Measurements from ENCODE around the gene ADRB1. TPM values are rescaled to one million over a fixed set of nuclear protein-coding genes. Genes with fewer than 3 reads are reported as not detected.
A peak's percentile ranks its signal among the peaks of the same experiment; 100 is the strongest.

Gene ADRB1
- total RNA-seq, 2 experiments from 2014 or later: 2.3 to 2.8 TPM

- H3K27me3 Mint-ChIP-seq: peaks cover 3% of the 10 kb centered on the region
- peak overlapping the region; percentile 10 for H3K4me3 Mint-ChIP-seq
- H3K4me1 Mint-ChIP-seq: peaks cover 32% of the 10 kb centered on the region
- DNase-seq: peak; percentile 79
- H3K27ac Mint-ChIP-seq: peak overlapping the region; percentile 60
- no peaks in the 10 kb centered on the region for H3K9me3 Mint-ChIP-seq (ENCODE audit: low read depth)
- H3K36me3 Mint-ChIP-seq: no peaks in the 10 kb centered on the region
- CTCF ChIA-PET: interaction anchor here (1.2 to 1.3 kb wide), 2 partner anchors 27 to 142 kb away, joined by 3 to 5 read pairs; no protein-coding TSS in a partner anchor
- peak; percentile 97 for ATAC-seq
These were observed 29.9 kb downstream of the ADRB1 start for GRCh38 chr10:114073395-114074186.

- no peaks in the 10 kb centered on the region for H3K9me3 Mint-ChIP-seq (ENCODE audit: low read depth)
- no peak overlapping the region for H3K27ac Mint-ChIP-seq
- no peak overlapping the region for H3K4me3 Mint-ChIP-seq
- ATAC-seq: no peak
- DNase-seq: no peak
- H3K4me1 Mint-ChIP-seq: peaks cover 28% of the 10 kb centered on the region
- H3K27me3 Mint-ChIP-seq: peaks cover 11% of the 10 kb centered on the region
- no peaks in the 10 kb centered on the region for H3K36me3 Mint-ChIP-seq
- CTCF ChIA-PET: interaction anchor here (0.8 kb wide), 2 partner anchors 9 to 166 kb away, joined by 3 read pairs; no protein-coding TSS in a partner anchor
These were observed 31.4 kb downstream of the ADRB1 start for GRCh38 chr10:114075093-114075492.

GRCh38 chr10:114077347-114077746 lies 33.7 kb downstream of the ADRB1 start:
- ATAC-seq (no peak), DNase-seq (no peak)
- CTCF ChIA-PET: no interaction called here
- Mint-ChIP-seq H3K27ac (no peak overlapping the region), H3K4me1 (peaks cover 19% of the 10 kb centered on the region), H3K36me3 (no peaks in the 10 kb centered on the region), H3K27me3 (peaks cover 18% of the 10 kb centered on the region), H3K4me3 (no peak overlapping the region), H3K9me3 (ENCODE audit: low read depth) (no peaks in the 10 kb centered on the region)

GRCh38 chr10:114077815-114078219 lies 34.2 kb downstream of the ADRB1 start:
- CTCF ChIA-PET: no interaction called here
- H3K27ac Mint-ChIP-seq: no peak overlapping the region

GRCh38 chr10:114078346-114078745 lies 34.7 kb downstream of the ADRB1 start:
- no peak overlapping the region for H3K27ac Mint-ChIP-seq
- H3K4me3 Mint-ChIP-seq: no peak overlapping the region
- H3K27me3 Mint-ChIP-seq: peaks cover 18% of the 10 kb centered on the region
- CTCF ChIA-PET: interaction anchor here (0.6 kb wide), 1 partner anchor 48 kb away, joined by 4 read pairs; no protein-coding TSS in a partner anchor
- peaks cover 15% of the 10 kb centered on the region for H3K4me1 Mint-ChIP-seq
- DNase-seq: no peak
- H3K36me3 Mint-ChIP-seq: no peaks in the 10 kb centered on the region
- no peak for ATAC-seq
- no peaks in the 10 kb centered on the region for H3K9me3 Mint-ChIP-seq (ENCODE audit: low read depth)

More at GRCh38 chr10:114077815-114078219, 34.2 kb downstream of the ADRB1 start:
- Mint-ChIP-seq H3K36me3 (no peaks in the 10 kb centered on the region), H3K4me1 (peaks cover 18% of the 10 kb centered on the region), H3K9me3 (ENCODE audit: low read depth) (no peaks in the 10 kb centered on the region), H3K27me3 (peaks cover 18% of the 10 kb centered on the region), H3K4me3 (no peak overlapping the region)
- no peak for DNase-seq
- no peak for ATAC-seq

- peaks cover 6% of the 10 kb centered on the region for H3K4me1 Mint-ChIP-seq
- peaks cover 18% of the 10 kb centered on the region for H3K27me3 Mint-ChIP-seq
- H3K9me3 Mint-ChIP-seq (ENCODE audit: low read depth): no peaks in the 10 kb centered on the region
- DNase-seq (no peak), ATAC-seq (no peak)
- no peak overlapping the region for H3K4me3 Mint-ChIP-seq
- CTCF ChIA-PET: no interaction called here
- no peaks in the 10 kb centered on the region for H3K36me3 Mint-ChIP-seq
- no peak overlapping the region for H3K27ac Mint-ChIP-seq
These were observed 35.8 kb downstream of the ADRB1 start for GRCh38 chr10:114079421-114079820.

- no peak for DNase-seq
- no peak overlapping the region for H3K4me3 Mint-ChIP-seq
- peaks cover 2% of the 10 kb centered on the region for H3K4me1 Mint-ChIP-seq
- no peak for ATAC-seq
- H3K27ac Mint-ChIP-seq: no peak overlapping the region
- H3K9me3 Mint-ChIP-seq (ENCODE audit: low read depth): no peaks in the 10 kb centered on the region
- peaks cover 20% of the 10 kb centered on the region for H3K27me3 Mint-ChIP-seq
- H3K36me3 Mint-ChIP-seq: no peaks in the 10 kb centered on the region
- CTCF ChIA-PET: interaction anchor here (1.0 to 2.9 kb wide), 2 partner anchors 12 to 88 kb away, joined by 3 to 13 read pairs; no protein-coding TSS in a partner anchor
These were observed 38.4 kb downstream of the ADRB1 start for GRCh38 chr10:114081911-114082583.

- Mint-ChIP-seq H3K4me1 (peaks cover 2% of the 10 kb centered on the region), H3K9me3 (ENCODE audit: low read depth) (no peaks in the 10 kb centered on the region), H3K4me3 (no peak overlapping the region), H3K36me3 (no peaks in the 10 kb centered on the region), H3K27ac (no peak overlapping the region), H3K27me3 (peaks cover 22% of the 10 kb centered on the region)
- CTCF ChIA-PET: interaction anchor here (2.9 kb wide), 1 partner anchor 13 kb away, joined by 13 read pairs; no protein-coding TSS in a partner anchor
- peak; percentile 49 for DNase-seq
- ATAC-seq: peak; percentile 40
These were observed 39.4 kb downstream of the ADRB1 start for GRCh38 chr10:114083040-114083439.

- Mint-ChIP-seq H3K4me3 (no peak overlapping the region), H3K9me3 (ENCODE audit: low read depth) (no peaks in the 10 kb centered on the region), H3K4me1 (peaks cover 2% of the 10 kb centered on the region), H3K27ac (no peak overlapping the region), H3K36me3 (no peaks in the 10 kb centered on the region), H3K27me3 (peaks cover 22% of the 10 kb centered on the region)
- ATAC-seq (peak; percentile 68), DNase-seq (peak; percentile 59)
- CTCF ChIA-PET: interaction anchor here (1.3 to 1.7 kb wide), 4 partner anchors 10 to 19 kb away, joined by 3 to 5 read pairs (median 4); no protein-coding TSS in a partner anchor
These were observed 40.5 kb downstream of the ADRB1 start for GRCh38 chr10:114084215-114084614.

- H3K9me3 Mint-ChIP-seq (ENCODE audit: low read depth): no peaks in the 10 kb centered on the region
- CTCF ChIA-PET: interaction anchor here (0.6 to 1.8 kb wide), 3 partner anchors 14 to 1426 kb away, joined by 3 to 4 read pairs (median 3); no protein-coding TSS in a partner anchor
These were observed 43.6 kb downstream of the ADRB1 start for GRCh38 chr10:114087255-114087654.

GRCh38 chr10:114087655-114088054 lies 44.0 kb downstream of the ADRB1 start:
- Mint-ChIP-seq H3K4me1 (peaks cover 2% of the 10 kb centered on the region), H3K27me3 (peaks cover 4% of the 10 kb centered on the region), H3K9me3 (ENCODE audit: low read depth) (no peaks in the 10 kb centered on the region), H3K4me3 (no peak overlapping the region), H3K27ac (no peak overlapping the region), H3K36me3 (no peaks in the 10 kb centered on the region)
- CTCF ChIA-PET: interaction anchor here (0.7 to 1.8 kb wide), 3 partner anchors 13 to 289 kb away, joined by 3 to 4 read pairs (median 3); no protein-coding TSS in a partner anchor
- ATAC-seq (no peak), DNase-seq (no peak)

More at GRCh38 chr10:114087255-114087654, 43.6 kb downstream of the ADRB1 start:
- Mint-ChIP-seq H3K4me3 (no peak overlapping the region), H3K27me3 (peaks cover 4% of the 10 kb centered on the region), H3K4me1 (peaks cover 2% of the 10 kb centered on the region), H3K27ac (no peak overlapping the region), H3K36me3 (no peaks in the 10 kb centered on the region)
- DNase-seq: no peak
- ATAC-seq: no peak

- H3K9me3 Mint-ChIP-seq (ENCODE audit: low read depth): peaks cover 2% of the 10 kb centered on the region
- peaks cover 6% of the 10 kb centered on the region for H3K27me3 Mint-ChIP-seq
- DNase-seq (no peak), ATAC-seq (no peak)
- CTCF ChIA-PET: interaction anchor here (1.5 kb wide), 1 partner anchor 11 kb away, joined by 3 read pairs; no protein-coding TSS in a partner anchor
- peaks cover 42% of the 10 kb centered on the region for H3K4me1 Mint-ChIP-seq
- H3K27ac Mint-ChIP-seq: no peak overlapping the region
- H3K36me3 Mint-ChIP-seq: peaks cover 6% of the 10 kb centered on the region
- no peak overlapping the region for H3K4me3 Mint-ChIP-seq
These were observed 51.1 kb downstream of the ADRB1 start for GRCh38 chr10:114094795-114095194.
